Left lung (tissue), 10 donors: ENCODE results near the gene RNF144A. TPM values are rescaled to one million over a fixed set of nuclear protein-coding genes. Genes with fewer than 3 reads are reported as not detected.
A peak's percentile ranks its signal among the peaks of the same experiment; 100 is the strongest.

Experiments
- ATAC-seq: fragments of 200-7000 bp; cut with Tn5 transposase; one replicate; pipeline ENCODE4 v1.9.1; 2020; ENCODE audit warnings: moderate library complexity
- DNase-seq, 4 donors: peaks; one replicate each; pipeline ENCODE4 v3.0.0-alpha.2; 2013 to 2020
- H3K27ac ChIP-seq, 2 donors: fragments of 200-600 bp; sonication (generic) in 1 of 2; one replicate each; pipeline versions ENCODE4 v1.5.0 to v1.8.0; 2020 to 2021
- H3K27me3 ChIP-seq, 2 donors: fragments of 200-600 bp; sonication (generic) in 1 of 2; one replicate each; pipeline versions ENCODE4 v1.5.0 to v1.8.0; 2020 to 2021
- H3K36me3 ChIP-seq, 2 donors: fragments of 200-600 bp; sonication (generic) in 1 of 2; one replicate each; pipeline versions ENCODE4 v1.5.0 to v1.8.0; 2020 to 2021
- H3K4me1 ChIP-seq, 2 donors: fragments of 200-600 bp; one replicate each; pipeline ENCODE4 v1.8.0; 2021
- H3K4me3 ChIP-seq, 2 donors: fragments of 200-600 bp; sonication (generic) in 1 of 2; one replicate each; pipeline versions ENCODE4 v1.5.0 to v1.8.0; 2020 to 2021; ENCODE audit warnings: mild to moderate bottlenecking in 1 of 2
- H3K9me3 ChIP-seq, 2 donors: fragments of 200-600 bp; sonication (generic) in 1 of 2; one replicate each; pipeline versions ENCODE4 v1.5.0 to v1.8.0; 2020 to 2021
- intact Hi-C, 2 donors: fragments of 100-400 bp; cut with DNase I; formaldehyde crosslinking; loops; one replicate each; pipeline versions ENCODE4 v1.11.2 to v1.14.2; 2022
- polyA plus RNA-seq, 6 donors: library from polyadenylated mRNA; unstranded; fragments of 120-200 nt; gene quantifications; one replicate each; pipeline ENCODE4 v1.2.1, GENCODE V29; 2013; ENCODE audit not compliant: insufficient read length in 6 of 6
- total RNA-seq, 2 donors: library from RNA; stranded (reverse); fragmentation: NEBNext Ultra II Directional; extraction: Animal tissue kit (Norgen Biotek cat#: 25700); gene quantifications; one replicate each; pipeline ENCODE4 v1.2.1, GENCODE V29; 2021
- TF ChIP-seq, protein P1 (sequence below), 2 donors: fragments of 200-600 bp; sonication (generic) in 1 of 2; IDR thresholded peaks; one replicate each; pipeline versions ENCODE4 v1.5.0 to v1.8.0; 2021; ENCODE audit warnings: antibody characterized with exemption in 2 of 2
- donor health status: DM: no; HTN: yes; CAD: no.
- donor health status: DM: no; HTN: no; CAD: no.

RNF144A gene
- total and polyA plus RNA-seq, 8 donors, result 9.9 to 36.5 (median 30.7) TPM

DNA sequence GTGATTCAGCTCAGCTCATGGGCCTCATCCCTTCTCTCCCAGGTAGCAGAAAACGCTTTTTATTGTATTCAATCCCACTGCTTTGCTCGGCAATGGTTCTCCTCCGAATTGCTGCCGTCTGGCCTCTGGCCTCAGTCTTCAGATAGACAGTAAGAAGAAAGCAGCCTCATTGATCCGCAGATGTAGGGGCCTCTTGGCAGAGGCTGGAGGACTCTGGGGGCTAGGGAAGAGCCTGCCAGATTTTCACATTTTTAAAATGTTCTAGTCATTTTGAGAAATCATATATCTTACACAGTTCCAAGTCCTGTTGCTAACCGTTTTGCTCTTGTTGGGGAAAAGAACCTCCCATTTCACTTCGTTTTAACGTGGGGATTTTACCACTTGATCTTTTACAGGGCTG lies 123.3 kb downstream of the RNF144A start:
- Histone ChIP-seq H3K9me3 (no peaks in the 10 kb centered on the region), H3K4me1 (peaks cover 0 to 8% of the 10 kb centered on the region in 2 donors), H3K27ac (no peak overlapping the region), H3K36me3 (peaks cover 0 to 31% of the 10 kb centered on the region in 2 donors), H3K27me3 (no peaks in the 10 kb centered on the region), H3K4me3 (no peak overlapping the region)
- intact Hi-C loops, result no loop called here
- TF ChIP-seq, protein P1, sequence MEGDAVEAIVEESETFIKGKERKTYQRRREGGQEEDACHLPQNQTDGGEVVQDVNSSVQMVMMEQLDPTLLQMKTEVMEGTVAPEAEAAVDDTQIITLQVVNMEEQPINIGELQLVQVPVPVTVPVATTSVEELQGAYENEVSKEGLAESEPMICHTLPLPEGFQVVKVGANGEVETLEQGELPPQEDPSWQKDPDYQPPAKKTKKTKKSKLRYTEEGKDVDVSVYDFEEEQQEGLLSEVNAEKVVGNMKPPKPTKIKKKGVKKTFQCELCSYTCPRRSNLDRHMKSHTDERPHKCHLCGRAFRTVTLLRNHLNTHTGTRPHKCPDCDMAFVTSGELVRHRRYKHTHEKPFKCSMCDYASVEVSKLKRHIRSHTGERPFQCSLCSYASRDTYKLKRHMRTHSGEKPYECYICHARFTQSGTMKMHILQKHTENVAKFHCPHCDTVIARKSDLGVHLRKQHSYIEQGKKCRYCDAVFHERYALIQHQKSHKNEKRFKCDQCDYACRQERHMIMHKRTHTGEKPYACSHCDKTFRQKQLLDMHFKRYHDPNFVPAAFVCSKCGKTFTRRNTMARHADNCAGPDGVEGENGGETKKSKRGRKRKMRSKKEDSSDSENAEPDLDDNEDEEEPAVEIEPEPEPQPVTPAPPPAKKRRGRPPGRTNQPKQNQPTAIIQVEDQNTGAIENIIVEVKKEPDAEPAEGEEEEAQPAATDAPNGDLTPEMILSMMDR (IDR thresholded peaks at IDR 0.05), result no peak
- no peak for ATAC-seq
- DNase-seq, result no peak

DNA sequence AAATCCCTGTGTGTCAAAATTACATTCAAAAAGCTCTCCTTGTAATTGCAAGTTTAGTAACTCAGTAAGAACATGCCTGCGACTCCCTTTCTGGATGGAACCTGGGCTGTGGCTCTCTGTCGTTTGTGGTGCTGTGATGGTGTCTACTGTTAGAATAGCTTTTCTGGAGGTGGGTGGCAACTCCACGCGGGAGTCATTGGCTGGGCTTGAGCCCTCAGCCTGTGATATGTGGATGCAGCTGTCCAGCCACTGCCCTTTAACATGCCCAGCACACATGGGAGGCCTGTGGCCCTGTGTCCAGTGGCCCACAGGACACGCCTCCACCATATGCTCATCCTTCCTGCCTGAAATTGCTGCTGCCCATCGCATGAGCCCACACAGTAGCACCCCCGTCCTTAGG lies 124.2 kb downstream of the RNF144A start:
- TF ChIP-seq, protein P1 (IDR thresholded peaks at IDR 0.05), result no peak
- DNase-seq, result no peak
- ATAC-seq, result no peak
- H3K27me3 ChIP-seq, result no peaks in the 10 kb centered on the region
- intact Hi-C loops, result no loop called here
- H3K27ac ChIP-seq, result no peak overlapping the region
- peaks cover 0 to 14% of the 10 kb centered on the region in 2 donors for H3K4me1 ChIP-seq
- H3K4me3 ChIP-seq, result no peak overlapping the region
- peaks cover 0 to 25% of the 10 kb centered on the region in 2 donors for H3K36me3 ChIP-seq
- H3K9me3 ChIP-seq, result no peaks in the 10 kb centered on the region

DNA sequence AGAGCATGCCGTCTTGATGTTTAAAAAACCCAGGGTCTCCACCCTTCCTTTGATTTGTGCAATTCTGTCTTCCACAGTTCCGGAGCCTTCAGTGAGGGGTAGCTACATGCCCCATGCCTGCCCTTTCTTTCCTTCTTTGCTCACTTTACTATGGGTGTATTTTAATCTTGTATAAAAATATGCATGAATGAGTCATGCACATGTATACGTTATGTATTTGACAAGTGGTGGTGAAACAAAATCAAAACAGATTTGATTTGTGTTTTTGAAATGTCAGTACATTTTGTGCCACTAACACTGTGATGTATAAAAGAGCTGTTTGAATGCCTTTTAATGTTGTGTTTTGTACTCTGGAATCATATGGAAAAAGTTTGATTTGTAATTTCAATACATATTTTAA lies 126.5 kb downstream of the RNF144A start:
- no peak for DNase-seq
- no peak for ATAC-seq
- Histone ChIP-seq H3K27me3 (no peaks in the 10 kb centered on the region), H3K27ac (peak overlapping the region in 1 of 2 donors; percentile 16), H3K4me3 (no peak overlapping the region), H3K4me1 (peaks cover 0 to 16% of the 10 kb centered on the region in 2 donors), H3K9me3 (no peaks in the 10 kb centered on the region), H3K36me3 (peaks cover 0 to 18% of the 10 kb centered on the region in 2 donors)
- TF ChIP-seq, protein P1 (IDR thresholded peaks at IDR 0.05), result no peak
- intact Hi-C loops, result no loop called here

DNA sequence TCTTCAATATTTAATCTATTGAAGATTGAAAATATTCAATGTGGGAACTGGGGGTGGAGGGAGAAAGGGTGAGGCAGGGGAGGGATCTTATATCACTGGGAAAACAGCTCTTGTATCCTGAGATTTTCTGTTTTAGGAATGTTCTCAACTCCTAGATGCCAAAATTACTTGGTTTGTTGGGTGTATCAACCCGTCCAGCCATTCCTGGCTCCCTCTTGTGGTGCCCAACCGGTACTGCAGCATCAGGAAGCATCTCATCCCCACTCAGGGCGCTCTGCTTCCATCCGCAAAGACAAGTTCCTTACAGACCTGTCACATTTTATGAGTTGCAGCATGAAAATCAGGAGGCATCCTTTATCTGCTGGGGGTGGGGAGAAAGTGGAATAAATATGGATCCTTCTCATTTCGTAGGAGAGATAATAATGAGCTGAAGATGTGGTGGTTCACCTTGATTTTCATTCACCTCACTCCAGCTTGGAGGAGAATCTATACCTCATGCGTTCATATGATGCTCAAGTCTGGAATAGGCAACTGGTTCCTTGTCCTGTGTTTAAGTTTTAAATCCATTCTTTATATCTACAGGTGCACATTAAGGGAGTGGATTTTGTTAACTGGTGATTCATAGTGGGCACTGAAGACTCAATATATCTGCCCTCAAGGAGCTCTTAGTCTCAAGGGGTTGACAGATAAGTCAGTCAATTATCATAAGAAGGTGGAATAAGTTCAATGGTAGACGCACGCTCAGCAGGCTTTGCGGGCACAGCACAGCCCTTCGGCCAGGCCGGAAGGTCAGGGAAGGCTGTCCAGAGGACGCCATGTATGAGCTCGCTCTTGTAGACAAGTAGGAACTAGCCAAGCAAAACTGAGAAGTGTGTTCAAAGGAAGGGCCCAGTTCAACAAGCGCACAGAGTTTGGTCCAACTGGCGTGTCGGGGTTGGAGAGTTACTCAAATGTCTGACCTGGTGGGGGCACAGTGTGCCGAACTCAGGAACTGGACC lies 127.3 kb downstream of the RNF144A start:
- Histone ChIP-seq H3K27ac (peak overlapping the region in 1 of 2 donors; percentile 16), H3K9me3 (no peaks in the 10 kb centered on the region), H3K36me3 (peaks cover 0 to 17% of the 10 kb centered on the region in 2 donors), H3K4me1 (peaks cover 0 to 16% of the 10 kb centered on the region in 2 donors), H3K27me3 (no peaks in the 10 kb centered on the region), H3K4me3 (no peak overlapping the region)
- intact Hi-C loops, result no loop called here
- DNase-seq (peak in 3 of 4 donors; percentile 56 to 84 (median 57)), ATAC-seq (peak; percentile 96)
- TF ChIP-seq, protein P1 (IDR thresholded peaks at IDR 0.05), result peak; percentile 93 to 95
